Gastrocnemius medialis (tissue), 4 donors: ENCODE measurements around the gene KLHL7.

Experiments used
- CTCF ChIP-seq, 5 experiments: fragments of 450-650 bp in 3 of 5; fragments of 200-600 bp in 2 of 5; sonication (generic) in 2 of 5; IDR thresholded peaks in 4 of 5; conservative IDR thresholded peaks in 1 of 5; 1 replicate in 4 of 5; 2 replicates in 1 of 5; pipeline ENCODE4 v1.5.1; 2016 to 2019; ENCODE audit warnings: antibody characterized with exemption in 5 of 5, mild to moderate bottlenecking in 3 of 5, moderate library complexity in 3 of 5
- POLR2A ChIP-seq, 2 donors: fragments of 450-650 bp; IDR thresholded peaks; one replicate each; pipeline ENCODE4 v1.6.1; 2017; ENCODE audit warnings: antibody characterized with exemption in 2 of 2, mild to moderate bottlenecking in 2 of 2, moderate library complexity in 2 of 2

- TF ChIP-seq CTCF (IDR thresholded peaks at IDR 0.05 in 4 of 5, conservative IDR thresholded peaks at IDR 0.05 in 1 of 5) (no peak), POLR2A (IDR thresholded peaks at IDR 0.05) (no peak)
These were observed 106.0 kb downstream of the KLHL7 start for GRCh38 chr7:23211589-23211988.
